ENCODE data around the gene TREM2. TPM values are rescaled to one million over a fixed set of nuclear protein-coding genes. Genes with fewer than 3 reads are reported as not detected.
"Not testable (repeated sequence)": the region's sequence is repeated elsewhere in the genome, so short reads cannot be mapped to it uniquely, and the experiment has no call there.

The TREM2 gene
- total RNA-seq, 1 experiment from 2014 or later: not detected

- DNase-seq (ENCODE audit: low read depth in 1 of 2, low spot score in 2 of 2); H3K36me3 ChIP-seq: not testable (repeated sequence)
These were observed 47.9 kb downstream of the TREM2 start for GRCh38 chr6:41115027-41115426.

GRCh38 chr6:41111017-41111416 lies 51.9 kb downstream of the TREM2 start:
- Histone ChIP-seq H3K4me3 (no peak overlapping the region), H3K36me3 (no peaks in the 10 kb centered on the region), H3K27ac (no peak overlapping the region), H3K27me3 (replicated peaks) (no peaks in the 10 kb centered on the region), H3K4me1 (replicated peaks) (no peaks in the 10 kb centered on the region), H3K9me3 (replicated peaks) (no peaks in the 10 kb centered on the region)
- no peak for DNase-seq (ENCODE audit: low read depth in 1 of 2, low spot score in 2 of 2)

More at GRCh38 chr6:41115027-41115426, 47.9 kb downstream of the TREM2 start:
- H3K4me1 ChIP-seq (replicated peaks); H3K27me3 ChIP-seq (replicated peaks); H3K27ac ChIP-seq; H3K4me3 ChIP-seq; H3K9me3 ChIP-seq (replicated peaks): not testable (repeated sequence)

Other genes with a start within 250 kb of the TREM2 start
- 0.47 TPM in 1 of 2 replicates, not detected in the other for gene UNC5CL, start 123.9 kb downstream of the TREM2 start, total RNA-seq (2014; rRNA removed; shearing (Covaris generic))
- gene TSPO2, start 120.6 kb downstream of the TREM2 start, total RNA-seq (2014; rRNA removed; shearing (Covaris generic)): not detected in 2 replicates
- gene APOBEC2, start 109.9 kb downstream of the TREM2 start, total RNA-seq (2014; rRNA removed; shearing (Covaris generic)): not detected in 2 replicates
- gene OARD1, start 90.8 kb downstream of the TREM2 start, total RNA-seq (2014; rRNA removed; shearing (Covaris generic)): 9.5 and 12.9 TPM in 2 replicates
- gene NFYA, start 90.1 kb downstream of the TREM2 start, total RNA-seq (2014; rRNA removed; shearing (Covaris generic)): 6.5 and 14.9 TPM in 2 replicates
- gene TREML1, start 8.8 kb downstream of the TREM2 start, total RNA-seq (2014; rRNA removed; shearing (Covaris generic)): not detected in 2 replicates
- not detected in 2 replicates for gene TREML2, start 38.0 kb upstream of the TREM2 start, total RNA-seq (2014; rRNA removed; shearing (Covaris generic))
- not detected in 2 replicates for gene TREML4, start 65.2 kb upstream of the TREM2 start, total RNA-seq (2014; rRNA removed; shearing (Covaris generic))
- gene TREM1, start 123.6 kb upstream of the TREM2 start, total RNA-seq (2014; rRNA removed; shearing (Covaris generic)): not detected in 2 replicates
- gene NCR2, start 172.5 kb upstream of the TREM2 start, total RNA-seq (2014; rRNA removed; shearing (Covaris generic)): not detected in 2 replicates

All from SJSA1 (cell line).